GM06990 (cell line): ENCODE results near the gene PTPRT.
"Not testable (repeated sequence)": the region's sequence is repeated elsewhere in the genome, so short reads cannot be mapped to it uniquely, and the experiment has no call there.

Experiments
- DNase-seq: peaks from one replicate; pipeline ENCODE4 v3.0.0-alpha.2; 2011; ENCODE audit not compliant: insufficient read length; ENCODE audit errors: extremely low read depth
- H3K27me3 ChIP-seq: replicated peaks from 2 replicates; pipeline ENCODE4 v1.6.0; 2011; ENCODE audit warnings: low read length; ENCODE audit not compliant: control insufficient read depth, insufficient read depth
- H3K36me3 ChIP-seq: 2 replicates; pipeline ENCODE4 v1.5.1; 2011; ENCODE audit warnings: low read length; ENCODE audit not compliant: control insufficient read depth, insufficient read depth
- H3K4me3 ChIP-seq: replicated peaks from 2 replicates; pipeline ENCODE4 v1.5.1; 2011; ENCODE audit warnings: low read depth, mild to moderate bottlenecking, control low read depth, low read length
- CTCF ChIP-seq: IDR thresholded peaks from 2 replicates; pipeline ENCODE4 v1.5.1; 2011; ENCODE audit warnings: low read length, control low read depth, mild to moderate bottlenecking, inconsistent platforms; ENCODE audit not compliant: insufficient read depth, poor library complexity, severe bottlenecking

The PTPRT gene

DNA sequence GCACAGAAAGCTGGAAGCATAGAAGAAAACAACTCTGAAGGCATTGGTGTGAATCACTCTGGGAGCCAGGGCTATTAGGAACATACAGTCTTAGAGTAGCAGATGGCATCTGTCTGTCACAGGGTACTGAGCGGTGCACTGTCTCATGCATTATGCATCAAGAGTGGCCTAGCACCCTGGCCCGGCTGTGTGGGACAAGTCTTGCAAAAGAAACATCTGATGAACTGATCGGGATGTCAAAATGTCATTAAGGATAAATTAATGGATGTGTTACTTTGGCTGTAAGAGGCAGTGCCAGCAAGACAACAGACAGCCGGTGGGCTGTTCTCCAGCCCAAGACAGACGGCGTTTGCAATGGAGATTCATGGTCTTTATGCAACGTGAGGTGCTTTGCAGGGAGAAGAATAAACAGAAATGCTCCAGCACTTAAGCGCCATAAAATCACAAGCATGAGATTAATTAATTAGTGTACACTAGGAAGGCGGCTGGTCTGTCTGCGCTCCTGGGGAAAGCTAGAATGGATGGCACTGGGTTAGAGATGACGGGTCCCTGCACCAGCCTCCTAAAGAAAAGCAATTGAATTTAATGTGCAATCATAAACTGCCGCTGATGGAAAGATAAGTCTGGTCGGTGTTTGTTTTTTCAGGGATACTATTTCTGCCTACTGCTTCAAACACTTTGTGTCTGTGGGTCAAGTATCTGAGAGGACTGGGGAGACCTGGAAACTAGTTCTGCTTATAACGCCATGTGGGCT, 970.9 kb downstream of the PTPRT start:
- H3K4me3 ChIP-seq = no peak overlapping the region
- no peaks in the 10 kb centered on the region for H3K36me3 ChIP-seq
- no peaks in the 10 kb centered on the region for H3K27me3 ChIP-seq
- TF ChIP-seq CTCF = no peak
- no peak for DNase-seq

- H3K4me3 ChIP-seq = no peak overlapping the region
- no peak for TF ChIP-seq CTCF
- H3K36me3 ChIP-seq = no peaks in the 10 kb centered on the region
- DNase-seq = no peak
- H3K27me3 ChIP-seq = no peaks in the 10 kb centered on the region
These were observed 975.6 kb downstream of the PTPRT start for GRCh38 chr20:42214074-42214473.

DNA sequence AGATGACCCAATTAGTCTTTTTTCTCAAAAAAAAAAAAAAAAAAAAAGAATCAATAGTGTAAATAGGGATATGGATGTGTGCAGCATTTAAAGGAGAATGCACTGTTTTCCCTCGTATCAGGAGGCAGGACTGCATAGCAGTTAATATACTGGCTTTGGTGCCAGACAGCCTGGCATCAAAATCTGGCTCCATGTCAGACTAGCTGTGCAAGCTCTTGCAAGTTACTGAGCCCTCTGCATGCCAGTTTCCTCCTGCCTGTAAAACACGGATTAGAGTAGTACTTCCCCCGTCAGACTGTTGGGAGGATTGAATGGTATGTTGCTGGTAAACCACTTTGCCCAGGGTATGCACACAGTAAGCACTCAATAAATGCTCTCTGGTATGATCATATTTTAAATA, 977.3 kb downstream of the PTPRT start:
- DNase-seq = no peak
- TF ChIP-seq CTCF = no peak

DNA sequence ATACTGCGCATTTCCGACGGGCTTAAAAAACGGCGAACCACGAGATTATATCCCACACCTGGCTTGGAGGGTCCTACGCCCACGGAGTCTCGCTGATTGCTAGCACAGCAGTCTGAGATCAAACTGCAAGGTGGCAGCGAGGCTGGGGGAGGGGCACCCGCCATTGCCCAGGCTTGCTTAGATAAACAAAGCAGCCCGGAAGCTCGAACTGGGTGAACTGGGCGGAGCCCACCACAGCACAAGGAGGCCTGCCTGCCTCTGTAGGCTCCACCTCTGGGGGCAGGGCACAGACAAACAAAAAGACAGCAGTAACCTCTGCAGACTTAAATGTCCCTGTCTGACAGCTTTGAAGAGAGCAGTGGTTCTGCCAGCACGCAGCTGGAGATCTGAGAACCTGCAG, 983.1 kb downstream of the PTPRT start:
- not testable (repeated sequence) for DNase-seq, H3K4me3 ChIP-seq

More for the DNA sequence above, 977.3 kb downstream of the PTPRT start:
- Histone ChIP-seq H3K27me3 (no peaks in the 10 kb centered on the region), H3K36me3 (no peaks in the 10 kb centered on the region), H3K4me3 (no peak overlapping the region)

DNA sequence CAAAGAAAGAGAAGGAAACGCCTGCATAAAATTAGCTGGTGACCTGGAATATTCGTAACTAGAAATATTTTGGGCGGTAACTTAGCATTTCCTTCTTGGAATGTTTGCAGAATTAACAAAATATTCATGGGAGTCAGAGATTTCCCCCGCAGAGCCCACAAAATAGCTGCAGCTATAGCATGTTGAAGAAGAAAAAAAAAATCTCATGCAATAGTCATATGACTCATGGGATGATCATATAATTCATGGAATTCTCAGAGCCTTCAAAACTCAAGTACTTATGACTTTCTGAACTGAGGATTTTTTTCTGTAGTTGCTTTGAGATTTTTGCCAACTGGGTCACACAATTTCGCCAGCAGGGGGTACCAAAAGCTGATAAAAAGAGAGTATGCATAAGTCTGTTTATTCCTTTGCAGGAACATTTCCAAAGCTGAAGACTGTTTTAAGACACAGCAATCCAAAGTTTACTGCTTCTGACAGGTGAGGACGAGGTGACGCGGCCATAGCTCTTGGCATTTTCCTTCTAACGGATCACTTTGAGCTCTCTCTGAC, 985.5 kb downstream of the PTPRT start:
- no peaks in the 10 kb centered on the region for H3K27me3 ChIP-seq
- DNase-seq = no peak
- no peak overlapping the region for H3K4me3 ChIP-seq
- no peaks in the 10 kb centered on the region for H3K36me3 ChIP-seq
- no peak for TF ChIP-seq CTCF

More for the DNA sequence above, 983.1 kb downstream of the PTPRT start:
- H3K27me3 ChIP-seq, H3K36me3 ChIP-seq: not testable (repeated sequence)

- H3K36me3 ChIP-seq = no peaks in the 10 kb centered on the region
- H3K4me3 ChIP-seq = no peak overlapping the region
- DNase-seq = no peak
- TF ChIP-seq CTCF = no peak
- no peaks in the 10 kb centered on the region for H3K27me3 ChIP-seq
These were observed 992.1 kb downstream of the PTPRT start for GRCh38 chr20:42197599-42197998.
